Thyroid gland (tissue), 4 donors: ENCODE data around the gene CDC42EP4. TPM values are rescaled to one million over a fixed set of nuclear protein-coding genes. Genes with fewer than 3 reads are reported as not detected.

ENCODE experiments used
- DNase-seq, 2 donors: peaks; one replicate each; pipeline ENCODE4 v3.0.0-alpha.2; 2019
- H3K27ac ChIP-seq, 3 donors: fragments of 200-600 bp; sonication (generic); 1 replicate in 2 of 3; 2 replicates in 1 of 3; pipeline ENCODE4 v1.5.1; 2016 to 2019; ENCODE audit warnings: mild to moderate bottlenecking in 1 of 3, moderate library complexity in 1 of 3
- H3K27me3 ChIP-seq: fragments of 200-600 bp; sonication (generic); one replicate; pipeline ENCODE4 v1.5.1; 2019
- H3K36me3 ChIP-seq, 2 donors: fragments of 200-600 bp; sonication (generic); one replicate each; pipeline ENCODE4 v1.5.1; 2016 to 2019
- H3K4me1 ChIP-seq, 2 donors: fragments of 200-600 bp; sonication (generic); one replicate each; pipeline ENCODE4 v1.5.1; 2017 to 2019
- H3K4me3 ChIP-seq, 3 donors: fragments of 200-600 bp; sonication (generic); replicated peaks in 1 of 3; 1 replicate in 2 of 3; 2 replicates in 1 of 3; pipeline ENCODE4 v1.5.1; 2016; ENCODE audit warnings: mild to moderate bottlenecking in 1 of 3
- H3K9me3 ChIP-seq: fragments of 200-600 bp; sonication (generic); one replicate; pipeline ENCODE4 v1.5.1; 2017
- POLR2A ChIP-seq, 2 donors: fragments of 450-650 bp; IDR thresholded peaks; one replicate each; pipeline ENCODE4 v1.6.1; 2017; ENCODE audit warnings: antibody characterized with exemption in 2 of 2, mild to moderate bottlenecking in 2 of 2, moderate library complexity in 1 of 2
- WGBS, 2 donors: methylation state at CpG; one replicate each; pipeline ENCODE4 v1.1.5; 2017; 5-methylcytosine and 5-hydroxymethylcytosine counted together
- intact Hi-C: fragments of 100-400 bp; cut with DNase I; formaldehyde crosslinking; loops from one replicate; pipeline ENCODE4 v1.15.1; 2023
- total RNA-seq, 4 donors: library from RNA; depleted of rRNA; stranded (reverse); fragments of >200 nt; gene quantifications; one replicate each; pipeline ENCODE4 v1.2.3, GENCODE V29; 2016
- TF ChIP-seq, protein P1 (sequence below), 6 experiments: fragments of 200-600 bp in 3 of 6; fragments of 450-650 bp in 3 of 6; sonication (generic) in 3 of 6; IDR thresholded peaks; one replicate each; pipeline ENCODE4 v1.5.1; 2016 to 2019; ENCODE audit warnings: antibody characterized with exemption in 6 of 6, mild to moderate bottlenecking in 2 of 6, inconsistent platforms in 1 of 6, moderate library complexity in 1 of 6

Gene CDC42EP4
- total RNA-seq, 4 donors from 2014 or later = 68.7 to 172 (median 97.3) TPM

DNA sequence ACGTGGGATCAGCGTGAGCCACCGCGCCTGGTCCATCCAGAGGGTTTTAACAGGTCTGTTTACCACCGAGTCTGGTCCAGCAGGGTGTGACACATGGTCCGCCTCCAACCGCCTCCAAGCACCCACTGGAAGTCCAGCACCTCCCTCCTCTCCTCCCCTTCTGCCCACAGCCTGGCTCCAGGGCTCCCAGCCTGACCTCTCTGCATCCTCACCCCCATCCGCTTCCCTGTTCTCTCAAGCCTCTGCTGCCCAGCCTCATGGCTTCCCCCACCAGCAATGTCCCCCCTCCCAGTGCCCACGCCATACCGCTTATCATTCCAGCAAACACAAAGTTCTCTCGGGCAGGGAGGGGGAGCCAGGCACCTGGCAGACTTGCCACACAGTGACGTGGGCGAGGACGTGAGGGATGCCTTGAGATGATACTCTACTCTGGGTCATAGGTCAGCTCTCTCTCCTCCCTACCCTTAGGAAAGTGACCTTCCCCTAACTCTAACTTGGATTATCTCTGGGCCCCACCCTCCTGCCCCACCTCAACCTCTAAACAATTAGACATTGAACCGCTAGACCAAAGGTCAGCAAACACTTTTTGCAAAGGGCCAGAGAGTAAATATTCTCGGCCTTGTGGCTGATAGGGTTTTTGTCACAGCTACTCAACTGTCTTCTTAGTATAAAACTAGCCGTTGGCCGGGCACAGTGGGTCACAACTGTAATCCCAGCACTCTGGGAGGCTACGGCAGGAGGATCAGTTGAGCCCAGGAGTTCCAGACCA is 23.1 kb downstream of the CDC42EP4 start:
- intact Hi-C loops = no loop called here
- H3K36me3 ChIP-seq = peaks cover 21 to 23% of the 10 kb centered on the region in 2 donors
- H3K4me1 ChIP-seq = peaks cover 56 to 93% of the 10 kb centered on the region in 2 donors
- WGBS, 2 donors = 70% methylated on average over 19 of the region's 19 CpGs
- DNase-seq = peak; percentile 52 to 60
- no peaks in the 10 kb centered on the region for H3K27me3 ChIP-seq
- H3K27ac ChIP-seq = peak overlapping the region; percentile 94 to 98 (median 94)
- no peak overlapping the region for H3K4me3 ChIP-seq
- H3K9me3 ChIP-seq = no peaks in the 10 kb centered on the region
- TF ChIP-seq, protein P1, sequence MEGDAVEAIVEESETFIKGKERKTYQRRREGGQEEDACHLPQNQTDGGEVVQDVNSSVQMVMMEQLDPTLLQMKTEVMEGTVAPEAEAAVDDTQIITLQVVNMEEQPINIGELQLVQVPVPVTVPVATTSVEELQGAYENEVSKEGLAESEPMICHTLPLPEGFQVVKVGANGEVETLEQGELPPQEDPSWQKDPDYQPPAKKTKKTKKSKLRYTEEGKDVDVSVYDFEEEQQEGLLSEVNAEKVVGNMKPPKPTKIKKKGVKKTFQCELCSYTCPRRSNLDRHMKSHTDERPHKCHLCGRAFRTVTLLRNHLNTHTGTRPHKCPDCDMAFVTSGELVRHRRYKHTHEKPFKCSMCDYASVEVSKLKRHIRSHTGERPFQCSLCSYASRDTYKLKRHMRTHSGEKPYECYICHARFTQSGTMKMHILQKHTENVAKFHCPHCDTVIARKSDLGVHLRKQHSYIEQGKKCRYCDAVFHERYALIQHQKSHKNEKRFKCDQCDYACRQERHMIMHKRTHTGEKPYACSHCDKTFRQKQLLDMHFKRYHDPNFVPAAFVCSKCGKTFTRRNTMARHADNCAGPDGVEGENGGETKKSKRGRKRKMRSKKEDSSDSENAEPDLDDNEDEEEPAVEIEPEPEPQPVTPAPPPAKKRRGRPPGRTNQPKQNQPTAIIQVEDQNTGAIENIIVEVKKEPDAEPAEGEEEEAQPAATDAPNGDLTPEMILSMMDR (IDR thresholded peaks at IDR 0.05) = no peak
- no peak for TF ChIP-seq POLR2A (IDR thresholded peaks at IDR 0.05)

DNA sequence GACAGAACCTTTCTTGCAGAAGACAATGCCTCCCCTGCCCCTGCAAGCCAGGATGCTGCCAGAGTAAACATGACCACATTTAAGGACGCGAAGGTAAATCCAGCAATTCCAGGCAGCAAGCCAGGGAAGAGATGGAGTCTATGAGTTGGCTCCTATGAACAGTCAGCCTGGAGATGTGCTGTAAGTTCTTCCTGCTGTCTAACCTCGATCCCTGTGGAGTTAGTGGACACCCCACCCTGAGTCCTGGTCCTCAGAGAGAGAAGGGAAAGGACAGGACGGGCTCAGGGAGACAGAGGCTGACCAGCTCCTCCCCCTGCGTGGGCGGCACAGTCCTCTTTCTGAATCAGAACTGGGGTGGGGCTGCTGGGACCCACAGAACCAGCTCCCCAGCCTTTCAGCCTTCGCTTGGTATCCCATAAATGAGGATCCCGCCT is 24.9 kb downstream of the CDC42EP4 start:
- DNase-seq = no peak
- Histone ChIP-seq H3K27me3 (no peaks in the 10 kb centered on the region), H3K36me3 (peaks cover 21 to 23% of the 10 kb centered on the region in 2 donors), H3K4me3 (no peak overlapping the region), H3K9me3 (no peaks in the 10 kb centered on the region), H3K4me1 (peaks cover 39 to 79% of the 10 kb centered on the region in 2 donors), H3K27ac (peak overlapping the region in 1 of 3 donors; percentile 94)
- WGBS, 2 donors = 50 to 52% methylated on average over 3 to 8 of the region's 8 CpGs
- intact Hi-C loops = no loop called here
- TF ChIP-seq POLR2A (IDR thresholded peaks at IDR 0.05) = no peak
- TF ChIP-seq, protein P1 (IDR thresholded peaks at IDR 0.05) = no peak

DNA sequence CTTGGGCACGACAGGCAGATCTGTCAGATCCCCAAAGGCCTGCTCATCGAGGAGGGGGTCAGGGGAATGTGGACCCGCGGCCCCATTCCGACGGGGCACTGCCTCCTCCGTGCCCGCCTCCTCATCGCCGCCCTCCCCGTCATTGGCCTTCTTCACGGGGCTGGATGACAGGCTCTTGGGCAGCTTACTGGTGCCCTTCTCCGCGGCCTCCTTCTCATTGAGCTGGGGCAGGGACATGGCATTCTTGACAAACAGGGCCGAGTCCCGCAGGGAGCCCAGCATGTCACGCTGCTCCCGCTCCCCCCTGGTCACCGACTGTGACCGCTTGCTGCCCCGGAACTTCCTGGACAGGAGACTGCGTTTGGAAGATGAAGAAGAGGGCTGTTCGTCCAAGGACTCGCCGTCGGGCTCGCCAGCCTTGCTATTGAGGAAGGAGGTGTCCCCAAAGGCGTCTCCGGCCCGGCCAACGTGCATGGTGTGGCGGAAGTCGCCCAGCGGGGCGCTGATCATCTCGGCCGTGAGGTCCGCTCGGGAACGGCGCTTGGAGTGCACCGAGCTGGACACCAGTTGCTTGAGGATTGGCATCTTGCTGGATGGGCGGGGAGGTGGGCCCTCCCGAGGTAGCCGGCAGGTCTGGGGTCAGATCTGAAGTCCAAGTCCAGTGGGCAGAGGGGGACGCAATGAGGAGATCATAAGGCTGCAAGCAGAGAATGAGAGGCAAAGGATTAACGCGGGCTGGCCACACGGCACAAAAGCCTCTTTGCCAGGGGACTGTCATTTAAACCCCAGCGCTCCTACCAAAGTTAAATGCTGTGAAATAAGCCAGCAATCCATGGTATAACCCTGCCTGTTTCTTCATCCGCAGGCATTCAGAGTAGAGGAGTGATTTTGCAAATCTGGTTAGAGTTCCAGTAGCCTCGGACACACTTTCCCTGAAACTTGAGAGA is 25.6 kb downstream of the CDC42EP4 start:
- intact Hi-C loops = no loop called here
- H3K27ac ChIP-seq = peak overlapping the region in 1 of 3 donors; percentile 23

DNA sequence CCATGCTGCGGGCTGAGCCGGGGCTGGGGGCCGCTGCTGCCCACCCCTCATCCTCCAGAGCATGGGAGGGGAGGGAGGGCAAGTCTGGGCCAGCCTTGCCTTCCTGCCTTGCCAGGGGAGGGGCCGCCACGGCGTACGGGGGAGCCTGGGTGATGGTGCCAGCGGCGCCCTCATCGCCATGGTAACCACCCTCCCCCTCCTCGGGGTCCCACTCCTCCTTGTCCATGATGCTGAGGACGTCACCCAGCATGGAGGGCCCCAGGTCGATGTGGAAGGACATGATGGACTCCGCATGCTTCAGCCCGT is 26.2 kb downstream of the CDC42EP4 start:
- Histone ChIP-seq H3K4me3 (no peak overlapping the region), H3K4me1 (peaks cover 26 to 66% of the 10 kb centered on the region in 2 donors), H3K9me3 (no peaks in the 10 kb centered on the region), H3K27ac (peak overlapping the region in 1 of 3 donors; percentile 23), H3K36me3 (peaks cover 21 to 23% of the 10 kb centered on the region in 2 donors), H3K27me3 (no peaks in the 10 kb centered on the region)
- 82 to 95% methylated on average over 8 to 12 of the region's 15 CpGs for WGBS, 2 donors
- intact Hi-C loops = no loop called here
- no peak for DNase-seq
- no peak for TF ChIP-seq POLR2A (IDR thresholded peaks at IDR 0.05)
- TF ChIP-seq, protein P1 (IDR thresholded peaks at IDR 0.05) = no peak

More for the DNA sequence above, 25.6 kb downstream of the CDC42EP4 start:
- peaks cover 33 to 72% of the 10 kb centered on the region in 2 donors for H3K4me1 ChIP-seq
- TF ChIP-seq, protein P1 (IDR thresholded peaks at IDR 0.05) = no peak
- no peak for TF ChIP-seq POLR2A (IDR thresholded peaks at IDR 0.05)
- H3K9me3 ChIP-seq = no peaks in the 10 kb centered on the region
- H3K36me3 ChIP-seq = peaks cover 21 to 23% of the 10 kb centered on the region in 2 donors
- H3K27me3 ChIP-seq = no peaks in the 10 kb centered on the region
- no peak for DNase-seq
- no peak overlapping the region for H3K4me3 ChIP-seq
- 88% methylated on average over 40 to 51 of the region's 52 CpGs for WGBS, 2 donors
